DOHH2 (cell line): ENCODE results near the gene KCNG2.

ENCODE experiments used
- H3F3A ChIP-seq: fragments of 200-600 bp; sonication (generic), shearing (Covaris generic); 2 replicates; pipeline ENCODE4 v1.6.0; 2016; ENCODE audit warnings: antibody characterized with exemption, mild to moderate bottlenecking; ENCODE audit not compliant: control insufficient read depth, insufficient read depth
- H3K27ac ChIP-seq: fragments of 200-600 bp; sonication (generic); 2 replicates; pipeline ENCODE4 v1.5.1; 2014; ENCODE audit warnings: low read depth, mild to moderate bottlenecking, low read length, moderate library complexity
- H3K27me3 ChIP-seq: fragments of 200-600 bp; sonication (generic); 2 replicates; pipeline ENCODE4 v1.6.1; 2014; ENCODE audit warnings: mild to moderate bottlenecking, low read length, mixed read lengths; ENCODE audit not compliant: control insufficient read depth
- H3K36me3 ChIP-seq: fragments of 200-600 bp; sonication (generic); 2 replicates; pipeline ENCODE4 v1.6.1; 2014; ENCODE audit warnings: mild to moderate bottlenecking, low read length, moderate library complexity, mixed read lengths; ENCODE audit not compliant: control insufficient read depth
- H3K4me1 ChIP-seq: fragments of 200-600 bp; sonication (generic); 2 replicates; pipeline ENCODE4 v1.6.1; 2014; ENCODE audit warnings: mild to moderate bottlenecking, low read length, mixed read lengths; ENCODE audit not compliant: control insufficient read depth
- H3K4me2 ChIP-seq: fragments of 200-600 bp; sonication (generic); 2 replicates; pipeline ENCODE4 v1.6.0; 2014; ENCODE audit warnings: mild to moderate bottlenecking, low read length, moderate library complexity
- H3K4me3 ChIP-seq: fragments of 200-600 bp; sonication (generic); 2 replicates; pipeline ENCODE4 v1.5.1; 2014; ENCODE audit warnings: mild to moderate bottlenecking, low read length, mixed read lengths
- H3K79me2 ChIP-seq: fragments of 200-600 bp; sonication (generic); 2 replicates; pipeline ENCODE4 v1.6.1; 2014; ENCODE audit warnings: mild to moderate bottlenecking, low read length, mixed read lengths; ENCODE audit not compliant: control insufficient read depth
- H3K9me2 ChIP-seq: fragments of 200-600 bp; sonication (generic); replicated peaks from 2 replicates; pipeline ENCODE4 v1.6.1; 2014; ENCODE audit warnings: mild to moderate bottlenecking, low read length, mixed read lengths; ENCODE audit not compliant: control insufficient read depth
- H3K9me3 ChIP-seq: fragments of 200-600 bp; sonication (generic); 2 replicates; pipeline ENCODE4 v1.6.1; 2014; ENCODE audit warnings: antibody characterized with exemption, low read length, mixed read lengths; ENCODE audit not compliant: control insufficient read depth, insufficient read depth
- H4K20me1 ChIP-seq: fragments of 200-600 bp; sonication (generic); 2 replicates; pipeline ENCODE4 v1.6.0; 2014; ENCODE audit warnings: low read depth, mild to moderate bottlenecking, antibody characterized with exemption, low read length, moderate library complexity; ENCODE audit not compliant: control insufficient read depth, insufficient read depth
- EZH2phosphoT487 ChIP-seq: fragments of 200-600 bp; sonication (generic); IDR thresholded peaks from 2 replicates; pipeline ENCODE4 v1.6.1; 2017; ENCODE audit warnings: borderline replicate concordance, mild to moderate bottlenecking, antibody characterized with exemption, low read length, moderate library complexity, mixed read lengths
- TF ChIP-seq, protein P1 (sequence below): fragments of 200-600 bp; sonication (generic); IDR thresholded peaks from one replicate; pipeline ENCODE4 v1.5.1; 2014; ENCODE audit warnings: antibody characterized with exemption, mild to moderate bottlenecking, low read depth, low read length; ENCODE audit not compliant: poor library complexity, severe bottlenecking

KCNG2 gene

DNA sequence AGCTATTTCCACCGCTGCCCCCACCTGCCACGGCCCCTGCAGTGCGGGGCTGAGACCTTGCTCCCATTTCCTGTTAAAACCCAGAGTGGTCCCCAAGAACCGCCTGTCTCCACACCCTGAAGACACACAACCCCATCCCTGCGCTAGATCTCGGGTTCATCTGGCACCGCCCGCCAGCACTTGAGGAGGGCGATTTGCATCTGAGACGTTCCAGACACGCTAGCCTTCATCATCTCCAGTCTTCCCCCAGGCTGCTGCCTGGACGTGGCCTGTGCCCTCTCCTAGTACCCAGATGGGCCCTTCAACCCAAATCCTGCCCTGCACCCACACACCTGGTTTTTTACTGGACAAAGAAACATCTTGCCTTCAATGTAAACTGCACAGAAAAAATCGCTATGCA, 103.9 kb downstream of the KCNG2 start:
- H4K20me1 ChIP-seq, result no peaks in the 10 kb centered on the region
- no peaks in the 10 kb centered on the region for H3K4me1 ChIP-seq
- no peaks in the 10 kb centered on the region for H3K79me2 ChIP-seq
- TF ChIP-seq, protein P1, sequence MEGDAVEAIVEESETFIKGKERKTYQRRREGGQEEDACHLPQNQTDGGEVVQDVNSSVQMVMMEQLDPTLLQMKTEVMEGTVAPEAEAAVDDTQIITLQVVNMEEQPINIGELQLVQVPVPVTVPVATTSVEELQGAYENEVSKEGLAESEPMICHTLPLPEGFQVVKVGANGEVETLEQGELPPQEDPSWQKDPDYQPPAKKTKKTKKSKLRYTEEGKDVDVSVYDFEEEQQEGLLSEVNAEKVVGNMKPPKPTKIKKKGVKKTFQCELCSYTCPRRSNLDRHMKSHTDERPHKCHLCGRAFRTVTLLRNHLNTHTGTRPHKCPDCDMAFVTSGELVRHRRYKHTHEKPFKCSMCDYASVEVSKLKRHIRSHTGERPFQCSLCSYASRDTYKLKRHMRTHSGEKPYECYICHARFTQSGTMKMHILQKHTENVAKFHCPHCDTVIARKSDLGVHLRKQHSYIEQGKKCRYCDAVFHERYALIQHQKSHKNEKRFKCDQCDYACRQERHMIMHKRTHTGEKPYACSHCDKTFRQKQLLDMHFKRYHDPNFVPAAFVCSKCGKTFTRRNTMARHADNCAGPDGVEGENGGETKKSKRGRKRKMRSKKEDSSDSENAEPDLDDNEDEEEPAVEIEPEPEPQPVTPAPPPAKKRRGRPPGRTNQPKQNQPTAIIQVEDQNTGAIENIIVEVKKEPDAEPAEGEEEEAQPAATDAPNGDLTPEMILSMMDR, result no peak
- no peak for TF ChIP-seq EZH2phosphoT487
- H3K27ac ChIP-seq, result no peak overlapping the region
- H3K4me3 ChIP-seq, result no peak overlapping the region
- peaks cover 39% of the 10 kb centered on the region for H3K9me3 ChIP-seq
- peaks cover 24% of the 10 kb centered on the region for H3K36me3 ChIP-seq
- H3K4me2 ChIP-seq, result no peak overlapping the region
- H3F3A ChIP-seq, result no peaks in the 10 kb centered on the region
- H3K27me3 ChIP-seq, result no peaks in the 10 kb centered on the region
- H3K9me2 ChIP-seq, result no peaks in the 10 kb centered on the region

- H3K36me3 ChIP-seq, result peaks cover 24% of the 10 kb centered on the region
- TF ChIP-seq, protein P1, result no peak
- TF ChIP-seq EZH2phosphoT487, result no peak
- H3K4me2 ChIP-seq, result no peak overlapping the region
- H3K9me2 ChIP-seq, result no peaks in the 10 kb centered on the region
- H3K9me3 ChIP-seq, result peaks cover 37% of the 10 kb centered on the region; the same call in 1 of the 2 replicates
- H4K20me1 ChIP-seq, result no peaks in the 10 kb centered on the region
- no peak overlapping the region for H3K4me3 ChIP-seq
- no peaks in the 10 kb centered on the region for H3K4me1 ChIP-seq
- H3K27me3 ChIP-seq, result no peaks in the 10 kb centered on the region
- no peaks in the 10 kb centered on the region for H3F3A ChIP-seq
- no peak overlapping the region for H3K27ac ChIP-seq
- H3K79me2 ChIP-seq, result no peaks in the 10 kb centered on the region
Observed at GRCh38 chr18:79902075-79902474, 104.3 kb downstream of the KCNG2 start.

DNA sequence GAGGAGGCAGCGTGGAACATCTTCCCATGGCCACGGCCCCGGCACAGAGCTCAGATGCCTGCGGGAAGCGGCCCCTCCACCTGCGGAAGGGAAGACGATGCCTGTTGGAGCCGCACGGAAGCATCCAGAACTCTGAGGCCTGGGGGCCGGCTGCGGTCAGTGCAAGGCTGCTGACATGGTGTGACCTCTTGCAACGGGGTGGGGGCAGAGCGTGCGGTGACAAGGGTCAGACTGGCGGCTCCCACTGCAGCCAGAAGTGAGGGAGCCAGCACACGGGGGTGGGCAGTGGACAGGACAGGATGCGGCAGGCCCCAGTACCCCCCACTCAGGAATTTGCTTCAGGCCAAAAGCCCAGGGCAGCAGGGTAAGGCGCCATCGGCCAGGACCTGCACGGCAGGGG, 104.9 kb downstream of the KCNG2 start:
- Histone ChIP-seq H3K4me1 (no peaks in the 10 kb centered on the region), H3K27ac (no peak overlapping the region), H3K4me3 (no peak overlapping the region), H3F3A (no peaks in the 10 kb centered on the region), H3K4me2 (no peak overlapping the region), H3K9me2 (no peaks in the 10 kb centered on the region), H3K27me3 (no peaks in the 10 kb centered on the region), H3K36me3 (peaks cover 24% of the 10 kb centered on the region), H3K9me3 (peaks cover 31% of the 10 kb centered on the region; the same call in 1 of the 2 replicates), H3K79me2 (no peaks in the 10 kb centered on the region), H4K20me1 (no peaks in the 10 kb centered on the region)
- TF ChIP-seq, protein P1, result no peak
- TF ChIP-seq EZH2phosphoT487, result no peak
